ENCODE data around the gene WDR46.

The WDR46 gene

DNA sequence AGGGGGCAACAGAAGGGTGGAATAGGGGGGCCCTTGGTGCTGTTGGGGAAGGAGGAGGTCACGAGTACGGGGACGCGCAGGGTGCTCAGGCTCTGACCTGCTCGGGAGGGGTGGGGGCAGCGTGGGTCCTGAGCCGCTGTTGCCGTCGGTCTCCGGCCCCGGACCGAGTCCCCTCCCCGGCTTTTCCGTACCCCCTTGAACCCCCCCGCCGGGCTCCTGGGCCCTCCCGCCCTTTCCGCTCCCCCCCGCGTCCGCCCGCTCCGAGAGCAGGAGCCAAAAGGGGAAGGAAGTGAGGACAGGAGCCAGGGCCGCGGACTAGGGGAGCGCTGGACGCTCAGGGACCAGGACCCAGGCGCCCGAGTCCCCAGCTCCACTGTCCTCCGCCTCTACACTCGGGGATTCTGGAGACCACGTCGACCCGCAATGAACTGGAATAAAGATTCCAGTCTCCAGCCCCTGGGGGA, 9.8 kb upstream of the WDR46 start, which contains the start of gene RGL2:
RGL2 (minus strand) TSS at position 170 of the 464 bp plus-strand sequence. CDS start 332 bp downstream, outside the sequence.
- H3K36me3 ChIP-seq (ENCODE audit: control insufficient read depth in 2 of 2, insufficient read depth in 2 of 2, low read length in 2 of 2): peaks cover 6 to 18% of the 10 kb centered on the region in 2 donors

GRCh38 chr6:33297956-33298772, 9.1 kb upstream of the WDR46 start:
- no peaks in the 10 kb centered on the region for H3K9me3 ChIP-seq (ENCODE audit: control insufficient read depth in 2 of 2, low read length in 2 of 2)
- peak overlapping the region; percentile 84 to 94 for H3K4me3 ChIP-seq (ENCODE audit: low read length in 2 of 2)
- peak overlapping the region; percentile 77 to 87 for H3K9ac ChIP-seq (ENCODE audit: low read depth in 1 of 2, low read length in 2 of 2)
- H3K4me1 ChIP-seq (ENCODE audit: control insufficient read depth in 2 of 2, insufficient read depth in 2 of 2, low read length in 2 of 2): peaks cover 16 to 17% of the 10 kb centered on the region in 2 donors
- no peaks in the 10 kb centered on the region for H3K27me3 ChIP-seq (ENCODE audit: control insufficient read depth in 2 of 2, insufficient read depth in 2 of 2, low read length in 2 of 2)
- H3K27ac ChIP-seq (ENCODE audit: low read depth in 2 of 2, low read length in 2 of 2): peak overlapping the region; percentile 94 to 98
- H3K36me3 ChIP-seq (ENCODE audit: control insufficient read depth in 2 of 2, insufficient read depth in 2 of 2, low read length in 2 of 2): peaks cover 3 to 18% of the 10 kb centered on the region in 2 donors

More for the DNA sequence above, 9.8 kb upstream of the WDR46 start, which contains the start of gene RGL2:
- peaks cover 16 to 17% of the 10 kb centered on the region in 2 donors for H3K4me1 ChIP-seq (ENCODE audit: control insufficient read depth in 2 of 2, insufficient read depth in 2 of 2, low read length in 2 of 2)
- H3K9me3 ChIP-seq (ENCODE audit: control insufficient read depth in 2 of 2, low read length in 2 of 2): no peaks in the 10 kb centered on the region
- H3K9ac ChIP-seq (ENCODE audit: low read depth in 1 of 2, low read length in 2 of 2): peak within 1 kb of the TSS; percentile 87 to 89
- no peaks in the 10 kb centered on the region for H3K27me3 ChIP-seq (ENCODE audit: control insufficient read depth in 2 of 2, insufficient read depth in 2 of 2, low read length in 2 of 2)
- peak within 1 kb of the TSS; percentile 94 to 98 for H3K27ac ChIP-seq (ENCODE audit: low read depth in 2 of 2, low read length in 2 of 2)
- peak within 1 kb of the TSS; percentile 84 to 94 for H3K4me3 ChIP-seq (ENCODE audit: low read length in 2 of 2)

DNA sequence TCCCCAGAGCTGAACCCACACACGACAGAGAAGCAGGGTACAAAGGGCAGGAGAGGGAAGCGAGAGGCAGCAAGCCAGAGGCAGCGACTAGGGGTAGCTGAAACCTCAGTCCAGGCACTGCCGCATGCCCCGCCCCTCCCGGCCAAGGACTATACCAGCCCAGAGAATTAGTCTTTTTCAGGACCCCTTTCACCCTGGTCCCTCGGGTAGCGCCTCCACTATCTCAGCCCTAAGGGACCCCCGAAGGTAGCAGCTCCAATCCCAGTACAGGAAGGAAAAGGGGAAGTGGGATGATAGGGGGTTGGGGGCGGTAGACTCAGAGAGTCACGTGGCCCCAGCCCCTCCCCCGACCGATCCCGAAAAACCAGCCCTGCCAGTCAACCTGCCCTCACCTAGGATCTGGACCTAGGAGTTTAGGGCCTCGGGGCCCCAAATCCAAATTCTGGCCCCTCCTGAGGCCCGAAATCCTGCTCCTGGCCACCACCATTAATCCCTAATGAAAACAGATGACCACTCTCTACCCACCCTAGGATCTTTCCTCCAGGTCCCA, 8.4 kb upstream of the WDR46 start:
- Histone ChIP-seq H3K27me3 (ENCODE audit: control insufficient read depth in 2 of 2, insufficient read depth in 2 of 2, low read length in 2 of 2) (no peaks in the 10 kb centered on the region), H3K36me3 (ENCODE audit: control insufficient read depth in 2 of 2, insufficient read depth in 2 of 2, low read length in 2 of 2) (peaks cover 4 to 18% of the 10 kb centered on the region in 2 donors), H3K4me1 (ENCODE audit: control insufficient read depth in 2 of 2, insufficient read depth in 2 of 2, low read length in 2 of 2) (peaks cover 16 to 17% of the 10 kb centered on the region in 2 donors), H3K9me3 (ENCODE audit: control insufficient read depth in 2 of 2, low read length in 2 of 2) (no peaks in the 10 kb centered on the region), H3K27ac (ENCODE audit: low read depth in 2 of 2, low read length in 2 of 2) (peak overlapping the region; percentile 56 to 65), H3K4me3 (ENCODE audit: low read length in 2 of 2) (peak overlapping the region; percentile 60 to 94), H3K9ac (ENCODE audit: low read depth in 1 of 2, low read length in 2 of 2) (peak overlapping the region; percentile 52 to 58)

DNA sequence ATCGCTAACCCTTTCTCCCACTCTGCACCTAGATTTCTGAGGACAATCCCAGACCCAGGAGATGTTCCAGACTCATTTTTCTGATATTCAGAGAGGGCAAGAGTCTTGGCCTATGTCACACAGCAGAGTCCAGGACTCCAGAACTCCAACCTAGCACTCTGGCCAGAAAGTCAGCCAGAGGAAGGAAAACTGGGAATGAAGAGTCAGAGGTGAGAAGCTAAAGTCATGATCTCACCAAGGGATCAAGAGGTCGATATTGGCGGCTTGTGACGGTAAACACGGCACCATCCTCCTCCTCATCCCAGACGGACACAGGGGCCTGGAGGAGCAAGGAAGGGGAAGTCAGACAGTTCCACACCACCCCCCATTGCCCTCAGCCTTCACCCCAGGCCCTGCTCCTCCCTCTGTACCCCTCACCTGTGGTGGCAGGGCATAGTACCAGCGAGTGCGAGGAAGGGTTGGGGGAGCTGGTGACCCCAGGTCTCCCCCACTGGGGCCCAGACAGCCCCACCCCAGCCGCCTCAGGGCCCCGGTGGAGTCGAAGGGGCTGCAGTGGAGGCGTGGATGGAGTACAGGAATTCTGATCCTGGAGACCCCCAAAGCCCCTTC, 7.9 kb upstream of the WDR46 start:
- Histone ChIP-seq H3K4me3 (ENCODE audit: low read length in 2 of 2) (peak overlapping the region; percentile 60 to 94), H3K27ac (ENCODE audit: low read depth in 2 of 2, low read length in 2 of 2) (peak overlapping the region in 1 of 2 donors; percentile 65), H3K9ac (ENCODE audit: low read depth in 1 of 2, low read length in 2 of 2) (peak overlapping the region in 1 of 2 donors; percentile 52), H3K9me3 (ENCODE audit: control insufficient read depth in 2 of 2, low read length in 2 of 2) (no peaks in the 10 kb centered on the region), H3K4me1 (ENCODE audit: control insufficient read depth in 2 of 2, insufficient read depth in 2 of 2, low read length in 2 of 2) (peaks cover 16 to 17% of the 10 kb centered on the region in 2 donors), H3K36me3 (ENCODE audit: control insufficient read depth in 2 of 2, insufficient read depth in 2 of 2, low read length in 2 of 2) (peaks cover 10 to 19% of the 10 kb centered on the region in 2 donors), H3K27me3 (ENCODE audit: control insufficient read depth in 2 of 2, insufficient read depth in 2 of 2, low read length in 2 of 2) (no peaks in the 10 kb centered on the region)

GRCh38 chr6:33295621-33296369, 6.8 kb upstream of the WDR46 start:
- H3K36me3 ChIP-seq (ENCODE audit: control insufficient read depth in 2 of 2, insufficient read depth in 2 of 2, low read length in 2 of 2): peaks cover 14 to 22% of the 10 kb centered on the region in 2 donors
- no peaks in the 10 kb centered on the region for H3K27me3 ChIP-seq (ENCODE audit: control insufficient read depth in 2 of 2, insufficient read depth in 2 of 2, low read length in 2 of 2)
- H3K9me3 ChIP-seq (ENCODE audit: control insufficient read depth in 2 of 2, low read length in 2 of 2): no peaks in the 10 kb centered on the region
- no peak overlapping the region for H3K9ac ChIP-seq (ENCODE audit: low read depth in 1 of 2, low read length in 2 of 2)
- H3K27ac ChIP-seq (ENCODE audit: low read depth in 2 of 2, low read length in 2 of 2): no peak overlapping the region
- H3K4me3 ChIP-seq (ENCODE audit: low read length in 2 of 2): no peak overlapping the region
- H3K4me1 ChIP-seq (ENCODE audit: control insufficient read depth in 2 of 2, insufficient read depth in 2 of 2, low read length in 2 of 2): peaks cover 16 to 17% of the 10 kb centered on the region in 2 donors

GRCh38 chr6:33294086-33294823, 5.2 kb upstream of the WDR46 start:
- H3K4me3 ChIP-seq (ENCODE audit: low read length in 2 of 2): no peak overlapping the region
- peaks cover 20 to 21% of the 10 kb centered on the region in 2 donors for H3K4me1 ChIP-seq (ENCODE audit: control insufficient read depth in 2 of 2, insufficient read depth in 2 of 2, low read length in 2 of 2)
- H3K9me3 ChIP-seq (ENCODE audit: control insufficient read depth in 2 of 2, low read length in 2 of 2): no peaks in the 10 kb centered on the region
- H3K27ac ChIP-seq (ENCODE audit: low read depth in 2 of 2, low read length in 2 of 2): no peak overlapping the region
- H3K27me3 ChIP-seq (ENCODE audit: control insufficient read depth in 2 of 2, insufficient read depth in 2 of 2, low read length in 2 of 2): no peaks in the 10 kb centered on the region
- H3K9ac ChIP-seq (ENCODE audit: low read depth in 1 of 2, low read length in 2 of 2): no peak overlapping the region
- peaks cover 14 to 22% of the 10 kb centered on the region in 2 donors for H3K36me3 ChIP-seq (ENCODE audit: control insufficient read depth in 2 of 2, insufficient read depth in 2 of 2, low read length in 2 of 2)

DNA sequence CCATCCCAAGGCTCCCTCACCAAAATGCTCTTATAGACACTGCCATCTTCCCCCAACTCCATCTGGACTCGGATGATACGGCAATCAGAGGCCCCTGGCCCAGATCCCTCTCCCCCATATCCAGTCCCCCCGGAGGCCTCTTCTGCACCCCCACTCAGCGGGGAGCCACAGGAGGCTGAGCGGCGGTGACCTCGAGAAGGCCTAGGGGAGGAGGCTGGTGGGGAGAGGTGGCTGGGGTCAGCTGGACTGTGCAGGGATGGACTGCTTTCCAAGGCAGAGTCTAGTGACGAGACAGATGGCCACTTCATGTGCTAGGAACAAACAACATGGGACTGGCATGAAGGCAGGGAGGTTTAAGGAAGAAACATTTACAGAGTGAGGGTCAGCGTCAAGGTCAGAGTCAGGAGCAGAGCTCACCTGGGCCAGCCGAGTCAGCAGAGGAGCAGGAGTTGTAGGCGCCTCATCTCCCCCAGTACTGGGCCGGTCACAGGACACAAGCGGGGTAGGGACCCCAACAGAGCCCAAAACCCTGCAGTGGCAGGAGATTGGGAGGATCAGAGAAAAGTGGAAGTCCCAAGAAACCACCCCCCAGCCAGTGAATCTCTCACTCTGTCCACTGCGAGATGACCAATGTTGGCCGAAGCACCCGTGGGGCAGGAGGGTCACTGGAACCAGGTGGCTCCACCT, 4.1 kb upstream of the WDR46 start:
- no peaks in the 10 kb centered on the region for H3K27me3 ChIP-seq (ENCODE audit: control insufficient read depth in 2 of 2, insufficient read depth in 2 of 2, low read length in 2 of 2)
- peaks cover 14 to 22% of the 10 kb centered on the region in 2 donors for H3K36me3 ChIP-seq (ENCODE audit: control insufficient read depth in 2 of 2, insufficient read depth in 2 of 2, low read length in 2 of 2)
- no peak overlapping the region for H3K27ac ChIP-seq (ENCODE audit: low read depth in 2 of 2, low read length in 2 of 2)
- H3K9ac ChIP-seq (ENCODE audit: low read depth in 1 of 2, low read length in 2 of 2): no peak overlapping the region
- peaks cover 23 to 24% of the 10 kb centered on the region in 2 donors for H3K4me1 ChIP-seq (ENCODE audit: control insufficient read depth in 2 of 2, insufficient read depth in 2 of 2, low read length in 2 of 2)
- H3K9me3 ChIP-seq (ENCODE audit: control insufficient read depth in 2 of 2, low read length in 2 of 2): no peaks in the 10 kb centered on the region
- H3K4me3 ChIP-seq (ENCODE audit: low read length in 2 of 2): no peak overlapping the region

GRCh38 chr6:33290459-33290858, 1.4 kb upstream of the WDR46 start:
- H3K27me3 ChIP-seq (ENCODE audit: control insufficient read depth in 2 of 2, insufficient read depth in 2 of 2, low read length in 2 of 2): no peaks in the 10 kb centered on the region
- H3K4me1 ChIP-seq (ENCODE audit: control insufficient read depth in 2 of 2, insufficient read depth in 2 of 2, low read length in 2 of 2): peaks cover 18 to 19% of the 10 kb centered on the region in 2 donors
- peak overlapping the region in 1 of 2 donors; percentile 66 for H3K9ac ChIP-seq (ENCODE audit: low read depth in 1 of 2, low read length in 2 of 2)
- no peak overlapping the region for H3K27ac ChIP-seq (ENCODE audit: low read depth in 2 of 2, low read length in 2 of 2)
- peaks cover 26 to 41% of the 10 kb centered on the region in 2 donors for H3K36me3 ChIP-seq (ENCODE audit: control insufficient read depth in 2 of 2, insufficient read depth in 2 of 2, low read length in 2 of 2)
- H3K9me3 ChIP-seq (ENCODE audit: control insufficient read depth in 2 of 2, low read length in 2 of 2): no peaks in the 10 kb centered on the region
- peak overlapping the region; percentile 85 to 99 for H3K4me3 ChIP-seq (ENCODE audit: low read length in 2 of 2)
